Inferior parietal cortex (tissue), 1 donor: ENCODE measurements around the gene SH2B3.
"Not testable (repeated sequence)": the region's sequence is repeated elsewhere in the genome, so short reads cannot be mapped to it uniquely, and the experiment has no call there.

Source experiments
- DNase-seq: peaks from one replicate; pipeline ENCODE4 v3.0.0-alpha.2; 2016; ENCODE audit errors: extremely low spot score

SH2B3 gene

DNA sequence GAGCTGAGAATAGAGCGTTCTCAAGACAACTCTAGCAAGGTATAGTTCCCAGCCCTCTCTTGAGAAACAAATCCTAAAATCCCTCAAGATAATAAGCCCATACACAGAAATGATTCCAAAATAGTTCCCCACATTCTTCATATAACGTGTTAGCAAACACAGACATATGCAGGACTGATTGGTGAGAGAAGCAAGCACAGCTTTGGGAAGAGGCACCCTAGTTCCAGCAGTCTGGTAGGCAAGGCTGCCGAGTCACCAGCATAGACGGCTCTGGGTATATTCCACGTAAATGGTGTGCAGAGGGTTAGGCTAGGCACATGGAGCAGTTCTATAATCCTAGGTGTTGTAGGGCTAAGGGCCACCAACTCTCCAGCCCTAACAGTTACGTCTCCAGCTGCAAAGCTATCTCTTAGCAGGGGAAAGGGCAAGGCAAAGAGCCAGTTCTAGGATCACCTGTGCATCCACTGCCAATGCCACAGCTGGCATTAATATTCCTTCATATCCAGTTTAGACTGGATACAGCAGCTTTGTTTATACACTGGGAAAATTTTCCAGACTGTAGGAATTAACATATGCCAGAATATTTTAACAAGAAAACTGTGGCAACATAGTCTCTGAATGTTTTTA is 52.9 kb downstream of the SH2B3 start:
- no peak for DNase-seq

DNA sequence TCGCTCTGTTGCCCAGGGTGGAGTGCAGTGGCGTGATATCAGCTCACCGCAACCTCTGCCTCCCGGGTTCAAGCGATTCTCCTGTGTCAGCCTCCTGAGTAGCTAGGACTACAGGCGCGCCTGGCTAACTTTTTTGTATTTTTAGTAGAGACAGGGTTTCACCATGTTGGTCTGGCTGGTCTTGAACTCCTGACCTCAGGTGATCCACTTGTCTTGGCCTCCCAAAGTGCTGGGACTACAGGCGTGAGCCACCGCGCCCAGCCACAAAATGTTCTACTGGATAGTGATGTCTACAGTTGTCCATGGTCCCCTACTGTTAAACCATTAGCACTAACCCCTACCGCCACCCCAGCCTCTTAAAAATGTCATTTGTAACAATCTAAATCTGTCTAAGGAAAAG is 54.4 kb downstream of the SH2B3 start:
- DNase-seq, result not testable (repeated sequence)

DNA sequence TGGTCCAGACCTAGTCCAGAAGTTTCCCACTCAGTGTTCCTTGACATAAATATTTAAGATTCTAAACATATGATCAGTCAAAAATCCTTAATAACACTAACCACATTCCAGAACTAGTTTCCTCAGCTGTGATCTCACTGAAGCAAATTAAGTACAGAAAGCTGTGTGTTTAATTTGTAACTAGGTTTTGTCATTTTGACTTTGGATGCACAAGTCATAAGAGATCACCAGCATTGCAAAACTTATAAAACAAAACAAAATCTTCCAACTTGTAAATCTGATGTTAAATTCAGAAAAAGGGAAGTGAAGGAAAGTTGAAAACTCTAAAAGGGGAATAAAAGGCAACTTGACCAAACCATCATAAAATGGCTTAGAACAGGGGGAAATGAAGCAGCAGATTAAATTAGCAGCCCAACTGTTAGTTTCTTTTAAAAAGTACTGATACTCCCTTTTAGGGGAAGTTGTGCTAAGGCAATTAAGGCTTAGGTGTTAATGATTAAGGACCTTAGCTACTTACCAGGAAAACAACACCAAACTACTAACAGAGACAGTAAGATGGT is 56.6 kb downstream of the SH2B3 start:
- no peak for DNase-seq

DNA sequence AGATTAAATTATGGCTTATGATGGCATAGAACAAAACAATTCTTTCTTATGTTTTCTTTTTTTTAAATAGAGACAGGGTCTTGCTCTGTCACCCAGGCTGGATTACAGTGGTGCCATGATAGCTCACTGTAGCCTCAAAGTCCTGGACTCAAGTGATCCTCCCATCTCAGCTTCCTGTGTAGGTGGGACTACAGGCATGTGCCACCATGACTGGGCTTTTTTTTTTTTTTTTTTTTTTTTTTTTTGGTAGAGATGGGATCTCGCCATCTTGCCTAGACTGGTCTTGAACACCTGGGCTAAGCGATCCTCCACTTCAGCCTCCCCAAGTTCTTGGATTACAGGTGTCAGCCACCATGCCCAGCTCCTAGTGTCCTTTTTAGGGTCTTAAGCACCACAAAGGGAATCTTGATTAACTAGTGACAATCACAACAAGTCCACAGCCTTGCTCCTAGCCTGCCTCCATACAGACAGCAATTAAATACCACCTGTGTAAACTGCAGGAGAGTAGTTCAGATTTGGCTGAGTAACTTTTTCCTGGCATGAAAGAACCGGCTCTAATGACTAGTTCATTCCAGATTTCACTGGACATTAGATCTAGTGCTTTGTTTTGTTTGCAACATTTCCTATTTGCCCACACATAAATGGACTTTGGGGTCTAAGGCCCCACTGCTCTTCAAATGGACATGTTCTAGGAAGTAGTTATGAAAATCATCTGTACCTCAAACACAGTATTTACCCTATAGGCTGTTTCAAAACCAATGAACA is 61.6 kb downstream of the SH2B3 start:
- DNase-seq, result no peak

DNA sequence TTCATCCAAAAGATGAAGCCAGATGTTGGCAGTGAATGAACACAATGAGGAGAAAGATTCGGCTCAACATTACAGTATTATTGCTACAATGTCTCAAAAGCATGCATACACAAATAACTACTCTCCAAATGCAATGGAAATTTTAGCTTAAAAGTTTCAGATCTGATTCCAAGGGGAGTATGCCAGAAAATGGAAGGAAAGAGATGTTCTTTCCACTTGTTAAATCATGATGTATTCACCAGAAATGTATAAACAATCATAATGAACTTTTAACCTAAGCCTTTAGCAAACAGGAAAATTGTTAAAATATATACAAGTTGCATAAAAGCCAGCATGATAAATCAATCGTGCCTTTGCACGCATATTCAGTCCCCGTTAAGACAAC is 62.1 kb downstream of the SH2B3 start:
- DNase-seq, result no peak

DNA sequence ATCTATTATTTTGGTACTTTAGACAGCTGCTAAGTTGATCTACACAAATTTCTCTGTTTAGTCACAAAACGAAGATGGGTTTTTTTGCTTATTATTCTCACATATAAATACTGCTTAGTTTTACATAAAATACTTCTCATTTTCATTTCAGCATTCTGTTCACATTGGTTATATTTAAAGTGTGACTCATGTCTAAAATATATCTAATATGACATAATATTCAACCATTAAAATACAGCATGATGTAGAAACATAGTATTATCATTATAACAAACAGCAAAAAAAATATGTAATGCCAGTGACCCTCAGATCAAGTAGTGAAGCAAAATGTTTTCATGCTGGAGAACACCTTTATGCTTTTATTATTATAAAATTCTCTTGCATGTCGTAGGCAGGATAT is 63.7 kb downstream of the SH2B3 start:
- DNase-seq, result no peak

DNA sequence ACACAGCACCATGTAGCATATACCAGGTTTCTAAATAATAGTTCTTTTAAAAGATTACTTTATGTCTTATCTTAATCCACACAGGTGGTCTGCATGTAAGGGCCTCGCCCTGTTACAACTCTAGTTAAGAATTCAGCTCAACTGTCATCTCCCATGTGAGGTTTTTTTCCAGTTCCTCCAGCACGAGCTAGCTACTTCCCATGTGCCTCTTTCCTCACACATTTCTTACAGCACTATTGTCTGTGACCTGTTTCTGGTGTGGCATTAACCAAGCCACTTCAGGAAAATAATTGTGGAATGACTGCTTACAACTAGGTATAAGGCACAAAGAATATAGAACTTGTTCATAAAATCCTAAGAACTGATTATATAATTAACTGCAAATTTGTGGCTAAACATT is 65.5 kb downstream of the SH2B3 start:
- DNase-seq, result no peak

DNA sequence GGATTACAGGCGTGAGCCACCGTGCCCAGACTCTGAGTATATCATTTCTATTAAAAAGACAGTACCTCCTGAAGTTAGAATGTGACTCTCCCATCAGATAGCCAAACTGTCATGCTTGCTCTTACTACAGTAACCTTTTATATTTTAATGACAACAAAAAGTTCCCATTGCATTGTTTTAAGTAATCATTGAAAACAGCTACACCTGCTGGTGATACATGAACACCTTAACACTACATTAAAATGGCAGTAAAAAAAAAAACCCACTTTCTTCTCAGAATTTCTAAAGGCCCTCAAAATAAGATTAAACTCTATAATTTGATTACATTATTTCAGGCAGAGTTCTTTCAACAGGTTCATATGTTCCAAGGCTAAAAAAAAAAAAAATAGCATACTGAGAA is 76.7 kb downstream of the SH2B3 start:
- DNase-seq, result no peak

DNA sequence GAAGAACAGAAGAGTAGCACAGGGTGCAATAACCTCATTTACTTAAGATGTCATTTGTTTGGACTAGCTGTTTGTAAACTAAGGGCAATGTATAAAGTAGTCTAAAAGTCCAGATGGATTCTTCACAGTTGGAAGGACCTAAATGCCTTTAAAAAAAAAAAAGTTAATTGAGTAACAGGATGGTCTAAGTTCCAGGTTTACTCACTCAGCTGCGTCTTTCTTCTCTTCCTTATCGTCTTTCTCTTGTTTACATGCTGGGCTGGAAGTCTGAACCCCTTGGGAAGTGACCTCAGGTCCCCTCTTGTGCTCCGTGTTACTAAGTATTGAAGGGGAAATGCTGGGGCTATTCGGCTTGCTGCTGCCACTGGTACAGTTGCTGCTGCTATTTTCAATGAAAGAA is 82.5 kb downstream of the SH2B3 start:
- no peak for DNase-seq

DNA sequence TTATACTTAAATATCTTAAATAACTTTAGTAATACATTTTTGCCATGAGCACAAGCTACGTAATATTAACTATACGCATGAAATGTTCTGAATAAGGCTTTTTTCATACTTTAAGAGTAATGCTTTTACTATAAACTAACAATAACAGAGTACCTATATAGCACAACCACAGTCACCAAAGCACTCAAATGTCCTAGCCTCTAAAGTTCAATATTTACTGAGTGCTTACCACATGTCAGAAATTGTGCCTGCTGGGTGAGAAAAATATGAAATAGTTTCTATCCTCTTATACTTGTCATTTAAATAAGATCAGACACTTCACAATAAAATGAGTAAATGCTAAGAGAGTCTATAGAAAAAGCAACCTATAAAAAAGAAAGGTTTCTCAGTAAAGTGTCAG is 83.1 kb downstream of the SH2B3 start:
- DNase-seq, result no peak

DNA sequence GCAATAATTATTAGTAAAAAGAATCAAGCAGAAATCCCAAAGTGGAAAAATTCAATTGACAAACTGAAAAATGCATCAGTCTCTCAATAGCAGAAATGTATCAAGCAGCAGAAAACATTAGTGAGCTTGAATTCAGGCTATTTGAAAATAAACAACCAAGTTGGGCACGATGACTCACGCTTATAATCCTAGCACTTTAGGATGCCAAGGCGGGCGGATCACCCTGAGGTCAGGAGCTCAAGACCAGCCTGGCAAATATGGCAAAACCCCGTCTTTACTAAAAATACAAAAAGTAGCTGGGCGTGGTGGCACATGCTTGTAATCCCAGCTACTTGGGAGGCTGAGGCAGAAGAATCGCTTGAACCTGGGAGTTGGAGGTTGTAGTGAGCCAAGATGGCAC is 87.3 kb downstream of the SH2B3 start:
- not testable (repeated sequence) for DNase-seq

DNA sequence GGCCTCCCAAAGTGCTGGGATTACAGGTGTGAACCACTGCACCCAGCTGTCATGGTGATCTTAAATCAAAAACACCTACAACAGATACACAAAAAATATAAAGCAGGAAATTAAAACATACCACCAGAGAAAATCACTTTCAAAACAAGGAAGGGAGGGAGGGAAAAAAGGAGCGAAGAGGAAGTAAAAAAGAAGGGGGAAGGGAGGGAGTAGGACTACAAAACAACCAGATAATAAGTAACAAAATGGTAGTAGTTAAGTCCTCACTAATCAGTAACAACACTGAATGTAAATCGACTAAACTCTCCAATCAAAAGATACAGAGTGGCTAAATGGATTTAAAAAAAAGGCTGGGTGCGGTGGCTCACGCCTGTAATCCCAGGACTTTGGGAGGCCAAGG is 89.0 kb downstream of the SH2B3 start:
- DNase-seq, result no peak
